GM23248 (cell line): ENCODE measurements around the gene FAM229A. TPM values are rescaled to one million over a fixed set of nuclear protein-coding genes. Genes with fewer than 3 reads are reported as not detected.

Experiments used
- DNase-seq: peaks from one replicate; pipeline ENCODE4 v3.0.0-alpha.2; 2015
- H2AFZ ChIP-seq: fragments of 200-600 bp; sonication (generic); 2 replicates; pipeline ENCODE4 v1.6.1; 2016; ENCODE audit warnings: antibody characterized with exemption
- H3F3A ChIP-seq: fragments of 200-600 bp; sonication (generic); 2 replicates; pipeline ENCODE4 v1.6.1; 2016; ENCODE audit warnings: mild to moderate bottlenecking, antibody characterized with exemption, mixed run types; ENCODE audit not compliant: insufficient read depth
- H3K27ac ChIP-seq: fragments of 200-600 bp; sonication (generic); 2 replicates; pipeline ENCODE4 v1.5.1; 2016; ENCODE audit warnings: mild to moderate bottlenecking
- H3K27me3 ChIP-seq: fragments of 200-600 bp; sonication (generic); replicated peaks from 2 replicates; pipeline ENCODE4 v1.6.1; 2016; ENCODE audit warnings: mild to moderate bottlenecking; ENCODE audit not compliant: insufficient read depth
- H3K36me3 ChIP-seq: fragments of 200-600 bp; sonication (generic); 2 replicates; pipeline ENCODE4 v1.6.1; 2016; ENCODE audit warnings: low read depth, mild to moderate bottlenecking
- H3K4me1 ChIP-seq: fragments of 200-600 bp; sonication (generic); 2 replicates; pipeline ENCODE4 v1.6.1; 2016; ENCODE audit warnings: mild to moderate bottlenecking; ENCODE audit not compliant: insufficient read depth
- H3K4me2 ChIP-seq: fragments of 200-600 bp; sonication (generic); one replicate; pipeline ENCODE4 v1.6.1; 2016; ENCODE audit warnings: mild to moderate bottlenecking; ENCODE audit not compliant: unreplicated experiment
- H3K4me3 ChIP-seq: fragments of 200-600 bp; sonication (generic); 2 replicates; pipeline ENCODE4 v1.5.1; 2016; ENCODE audit warnings: mild to moderate bottlenecking
- H3K79me2 ChIP-seq: fragments of 200-600 bp; sonication (generic); 2 replicates; pipeline ENCODE4 v1.6.1; 2016; ENCODE audit warnings: mild to moderate bottlenecking; ENCODE audit not compliant: insufficient read depth
- H3K9ac ChIP-seq: fragments of 200-600 bp; sonication (generic); 2 replicates; pipeline ENCODE4 v1.6.1; 2016; ENCODE audit warnings: mild to moderate bottlenecking
- H3K9me2 ChIP-seq: fragments of 200-600 bp; sonication (generic); 2 replicates; pipeline ENCODE4 v1.6.1; 2016; ENCODE audit warnings: mixed run types, mild to moderate bottlenecking, moderate library complexity; ENCODE audit not compliant: insufficient read depth
- H3K9me3 ChIP-seq: fragments of 200-600 bp; sonication (generic); one replicate; pipeline ENCODE4 v1.6.1; 2017; ENCODE audit warnings: low read depth
- H4K20me1 ChIP-seq: fragments of 200-600 bp; sonication (generic); 2 replicates; pipeline ENCODE4 v1.6.0; 2016; ENCODE audit not compliant: insufficient read depth
- EZH2 ChIP-seq: fragments of 200-600 bp; sonication (generic); IDR thresholded peaks from 2 replicates; pipeline ENCODE4 v1.6.1; 2018; ENCODE audit warnings: antibody characterized with exemption, mild to moderate bottlenecking; ENCODE audit not compliant: insufficient read depth, poor library complexity, severe bottlenecking
- EZH2phosphoT487 ChIP-seq: fragments of 200-600 bp; sonication (generic); IDR thresholded peaks from 2 replicates; pipeline ENCODE4 v1.6.1; 2018; ENCODE audit warnings: antibody characterized with exemption, moderate library complexity, mild to moderate bottlenecking, low read depth; ENCODE audit not compliant: insufficient read depth
- WGBS, 2 experiments: methylation state at CpG; one replicate each; pipeline ENCODE4 v1.1.6; 2015 to 2017; ENCODE audit warnings: low lambda C conversion rate in 2 of 2, low coverage in 1 of 2; ENCODE audit errors: missing lambda C conversion rate in 2 of 2; 5-methylcytosine and 5-hydroxymethylcytosine counted together
- in situ Hi-C: fragments of 300-500 bp; cut with MboI; formaldehyde crosslinking; loops from 2 replicates; pipeline ENCODE4 v1.15.0; 2020
- polyA plus RNA-seq: library from polyadenylated mRNA; unstranded; fragments of >200 nt; fragmentation: Nextera tagmentation; extraction: Ambion mirVana; gene quantifications from 2 replicates; pipeline ENCODE4 v1.2.1, GENCODE V29; 2016
- total RNA-seq: library from RNA; depleted of rRNA; stranded (reverse); fragments of >200 nt; shearing (Covaris generic); gene quantifications from 2 replicates; pipeline ENCODE4 v1.2.3, GENCODE V29; 2014

The FAM229A gene
- total and polyA plus RNA-seq, 2 experiments from 2014 or later, result 2.9 to 3.2 TPM

GRCh38 chr1:32363713-32364112 lies 1.4 kb upstream of the FAM229A start:
- 94 to 95% methylated on average over 12 of the region's 12 CpGs for WGBS, 2 experiments
- H3F3A ChIP-seq, result peaks cover 15% of the 10 kb centered on the region; the same call in 1 of the 2 replicates
- no peak overlapping the region for H3K4me3 ChIP-seq
- H3K36me3 ChIP-seq, result peaks cover 11% of the 10 kb centered on the region; the same call in 1 of the 2 replicates
- H2AFZ ChIP-seq, result no peak overlapping the region
- in situ Hi-C loops, result no loop called here
- H4K20me1 ChIP-seq, result no peaks in the 10 kb centered on the region
- no peaks in the 10 kb centered on the region for H3K4me1 ChIP-seq
- H3K9me3 ChIP-seq, result no peaks in the 10 kb centered on the region
- no peak for DNase-seq
- TF ChIP-seq EZH2phosphoT487 (no peak), EZH2 (no peak)
- no peak overlapping the region for H3K27ac ChIP-seq
- no peak overlapping the region for H3K9ac ChIP-seq
- no peaks in the 10 kb centered on the region for H3K27me3 ChIP-seq
- H3K79me2 ChIP-seq, result no peaks in the 10 kb centered on the region
- no peaks in the 10 kb centered on the region for H3K9me2 ChIP-seq
- no peak overlapping the region for H3K4me2 ChIP-seq

GRCh38 chr1:32361674-32362473 lies 411 bp downstream of the FAM229A start:
- TF ChIP-seq EZH2phosphoT487, result no peak
- Histone ChIP-seq H4K20me1 (no peaks in the 10 kb centered on the region), H3K27me3 (no peaks in the 10 kb centered on the region), H3K4me3 (peak overlapping the region; percentile 65), H3K9me2 (no peaks in the 10 kb centered on the region), H3K9me3 (no peaks in the 10 kb centered on the region), H3K36me3 (0 out of 2 replicates have a peak, but pooled peaks cover 3% of the 10 kb centered on the region), H3F3A (peaks cover 20% of the 10 kb centered on the region), H3K4me1 (no peaks in the 10 kb centered on the region), H3K4me2 (peak overlapping the region; percentile 55), H2AFZ (peak overlapping the region; percentile 64), H3K79me2 (no peaks in the 10 kb centered on the region), H3K27ac (no peak overlapping the region), H3K9ac (peak overlapping the region; percentile 76)
- in situ Hi-C loops, result no loop called here
- DNase-seq, result peak; percentile 74
- 3 to 4% methylated on average over 37 to 43 of the region's 91 CpGs for WGBS, 2 experiments

GRCh38 chr1:32361308-32361673 lies 994 bp downstream of the FAM229A start:
- Histone ChIP-seq H3K27me3 (no peaks in the 10 kb centered on the region), H3K79me2 (no peaks in the 10 kb centered on the region), H4K20me1 (no peaks in the 10 kb centered on the region), H3K9me3 (no peaks in the 10 kb centered on the region), H3K27ac (no peak overlapping the region), H3K9me2 (no peaks in the 10 kb centered on the region), H3K9ac (peak overlapping the region; percentile 76), H2AFZ (0 out of 2 replicates have a peak overlapping the region, but pooled peaks have one; percentile 64), H3K4me3 (peak overlapping the region; percentile 65), H3K36me3 (0 out of 2 replicates have a peak, but pooled peaks cover 3% of the 10 kb centered on the region), H3F3A (peaks cover 20% of the 10 kb centered on the region), H3K4me1 (no peaks in the 10 kb centered on the region), H3K4me2 (peak overlapping the region; percentile 55)
- in situ Hi-C loops, result no loop called here
- peak; percentile 19 for DNase-seq
- WGBS, 2 experiments, result 34 to 36% methylated on average over 16 to 32 of the region's 35 CpGs
- TF ChIP-seq EZH2, result no peak
- TF ChIP-seq EZH2phosphoT487, result no peak

GRCh38 chr1:32358435-32358834 lies 3.9 kb downstream of the FAM229A start:
- H3K27ac ChIP-seq, result no peak overlapping the region
- H3K27me3 ChIP-seq, result no peaks in the 10 kb centered on the region
- H3K79me2 ChIP-seq, result no peaks in the 10 kb centered on the region
- TF ChIP-seq EZH2 (no peak), EZH2phosphoT487 (no peak)
- H3K9me2 ChIP-seq, result no peaks in the 10 kb centered on the region
- no peaks in the 10 kb centered on the region for H3K36me3 ChIP-seq
- no peak overlapping the region for H3K9ac ChIP-seq
- H3K4me1 ChIP-seq, result peaks cover 12% of the 10 kb centered on the region
- H3K9me3 ChIP-seq, result no peaks in the 10 kb centered on the region
- 69 to 79% methylated on average over 3 of the region's 3 CpGs for WGBS, 2 experiments
- in situ Hi-C loops, result no loop called here
- H3K4me3 ChIP-seq, result no peak overlapping the region
- H2AFZ ChIP-seq, result no peak overlapping the region
- H3K4me2 ChIP-seq, result no peak overlapping the region
- peaks cover 22% of the 10 kb centered on the region for H3F3A ChIP-seq
- no peak for DNase-seq
- no peaks in the 10 kb centered on the region for H4K20me1 ChIP-seq
